Transverse colon (tissue), 3 donors: ENCODE results near the gene FBXL15.

Experiments
- CTCF ChIP-seq, 5 experiments: fragments of 200-600 bp in 3 of 5; fragments of 450-650 bp in 2 of 5; sonication (generic) in 3 of 5; IDR thresholded peaks; 1 replicate in 2 of 5; 2 replicates in 3 of 5; pipeline ENCODE4 v1.5.1; 2016 to 2017; ENCODE audit warnings: antibody characterized with exemption in 5 of 5, inconsistent platforms in 3 of 5, mild to moderate bottlenecking in 2 of 5, moderate library complexity in 1 of 5
- EP300 ChIP-seq: sonication (generic); formaldehyde crosslinking; IDR thresholded peaks from one replicate; pipeline ENCODE4 v1.6.1; 2017; ENCODE audit warnings: antibody characterized with exemption, low read depth

GRCh38 chr10:102451105-102451969 lies 30.7 kb downstream of the FBXL15 start, which contains the start of gene C10orf95:
- TF ChIP-seq CTCF (IDR thresholded peaks at IDR 0.05), result no peak
- TF ChIP-seq EP300, result no peak
